HG03045 (cell line): ENCODE data around the gene GPHN.

ENCODE experiments used
- ATAC-seq: cut with Tn5 transposase; IDR thresholded peaks from one replicate; pipeline ENCODE4 v1.9.1; 2021; ENCODE audit warnings: mild to moderate bottlenecking, moderate library complexity; ENCODE audit not compliant: unreplicated experiment

Gene GPHN

GRCh38 chr14:66507722-66508546, at the start of gene GPHN:
Gene GPHN (plus strand): TSS chr14:66508147.
- peak; percentile 85 for ATAC-seq

GRCh38 chr14:66459603-66460002, 48.3 kb upstream of the GPHN start:
- ATAC-seq: no peak

DNA sequence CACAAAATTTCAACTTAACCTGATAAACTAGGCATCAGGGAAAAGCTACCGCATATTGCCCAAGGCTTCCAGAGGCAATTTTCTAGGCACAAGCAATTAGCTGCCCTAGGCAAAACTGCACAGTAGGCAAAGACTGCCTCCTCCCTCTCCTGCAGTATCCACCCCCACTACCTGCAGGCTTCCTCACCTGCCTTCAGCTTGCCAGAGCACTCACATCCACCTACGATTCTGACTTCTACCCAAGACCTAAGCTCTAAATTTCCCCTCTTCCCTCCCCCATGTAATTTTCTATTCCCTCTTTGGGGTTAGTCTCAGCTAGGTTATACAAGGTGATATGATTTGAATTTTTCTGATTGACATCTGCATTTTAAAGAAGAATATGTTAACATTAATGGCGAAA, 43.7 kb upstream of the GPHN start:
- ATAC-seq: no peak

DNA sequence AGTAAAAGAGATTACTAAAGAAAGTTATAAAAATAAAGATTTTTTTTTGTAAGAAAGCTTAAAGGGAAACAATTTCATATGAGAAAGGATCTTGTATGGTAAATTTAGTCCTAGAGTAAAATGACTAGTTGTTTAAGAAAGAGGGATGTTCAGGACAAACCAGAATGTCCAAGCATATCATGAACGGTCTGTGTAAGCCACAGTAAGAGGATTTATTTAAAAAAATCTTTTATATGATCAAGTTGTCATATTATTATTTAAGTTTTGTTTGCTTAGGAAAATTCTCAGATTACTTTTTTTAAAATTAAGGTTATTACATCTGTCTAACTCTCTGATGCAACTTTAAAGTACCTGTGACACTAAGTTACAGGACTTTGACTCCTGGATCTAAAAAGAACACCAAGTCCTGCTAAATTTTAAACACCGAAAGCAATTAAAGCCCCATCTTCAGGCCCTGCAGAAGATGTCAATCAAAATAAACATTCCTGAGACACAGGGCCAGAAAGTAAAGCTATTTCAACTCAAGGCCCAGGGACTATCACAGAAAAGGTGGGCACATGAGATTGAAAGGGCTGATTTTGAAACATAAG, 39.1 kb upstream of the GPHN start:
- no peak for ATAC-seq

DNA sequence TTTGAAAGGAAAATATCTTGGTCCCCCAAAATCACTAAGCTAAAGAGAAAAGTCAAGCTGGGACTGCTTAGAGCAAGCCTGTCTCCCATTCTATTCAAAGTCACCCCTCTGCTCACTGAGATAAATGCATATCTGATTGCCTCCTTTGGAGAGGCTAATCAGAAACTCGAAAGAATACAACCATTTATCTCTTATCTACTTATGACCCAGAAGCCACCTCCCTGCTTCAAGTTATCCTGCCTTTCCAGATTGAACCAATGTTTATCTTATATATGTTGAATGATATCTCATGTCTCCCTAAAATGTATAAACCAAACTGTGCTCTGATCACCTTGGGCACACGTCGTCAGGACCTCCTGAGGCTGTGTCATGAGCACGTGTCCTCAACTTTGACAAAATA, 36.4 kb upstream of the GPHN start:
- ATAC-seq: no peak

DNA sequence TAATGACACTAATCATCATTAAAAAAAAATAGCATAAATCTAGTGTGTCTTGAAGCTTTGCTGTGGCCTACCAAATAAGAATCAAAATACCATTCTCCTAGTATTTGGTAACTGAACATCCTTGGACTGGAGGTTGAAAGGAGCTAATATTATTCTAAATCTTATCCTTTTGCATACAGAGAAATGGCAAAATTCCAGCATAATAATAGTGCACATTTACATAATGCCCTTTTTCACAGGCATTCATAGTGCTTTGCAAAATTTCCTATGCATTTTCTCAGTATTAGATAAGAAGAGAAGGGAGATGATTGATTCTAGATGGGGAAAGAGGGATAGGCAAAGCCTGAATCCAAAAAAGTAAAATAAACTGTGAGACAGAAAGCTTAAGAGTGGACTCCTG, 35.7 kb upstream of the GPHN start:
- no peak for ATAC-seq

DNA sequence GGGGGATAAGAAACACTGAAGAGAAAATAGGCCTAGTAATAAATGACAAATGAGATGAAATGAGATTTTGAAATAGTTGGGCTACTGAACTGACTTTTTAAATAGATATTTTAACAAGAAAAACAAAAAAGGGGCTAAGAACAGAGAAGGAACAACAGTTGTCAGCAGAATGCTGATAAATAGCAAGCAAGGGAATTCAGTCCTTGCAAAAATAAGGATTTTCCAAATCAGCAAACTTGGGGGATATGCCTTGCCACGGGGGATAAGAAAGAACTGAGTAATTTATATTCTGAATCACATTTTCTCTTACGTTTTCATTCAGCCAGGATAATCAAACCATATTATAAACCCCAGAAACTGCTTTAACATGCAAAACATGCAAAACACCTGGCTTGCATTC, 34.7 kb upstream of the GPHN start:
- no peak for ATAC-seq

- ATAC-seq: no peak
Observed at GRCh38 chr14:66476964-66477363, 31.0 kb upstream of the GPHN start.

GRCh38 chr14:66477567-66477966, 30.4 kb upstream of the GPHN start:
- ATAC-seq: no peak

- no peak for ATAC-seq
Observed at GRCh38 chr14:66482873-66483272, 25.1 kb upstream of the GPHN start.

DNA sequence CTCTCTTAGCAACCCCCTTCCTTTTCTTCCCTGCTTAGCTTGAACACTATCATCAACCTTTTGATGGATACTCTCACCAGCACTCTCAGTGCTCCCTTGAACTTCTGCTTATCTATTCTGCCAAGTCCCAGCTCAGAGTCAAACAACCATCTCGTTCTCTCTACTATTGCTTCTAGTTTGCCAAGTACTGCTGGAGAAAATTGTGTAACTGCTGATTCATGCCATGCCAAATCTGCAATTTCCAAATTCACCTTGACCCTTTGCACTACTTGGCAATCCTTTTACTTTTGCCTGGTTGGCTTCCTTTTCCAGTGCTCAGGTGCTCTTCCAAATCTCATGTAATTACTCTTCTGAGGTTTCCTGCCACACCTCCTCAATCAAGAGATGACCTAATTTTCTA, 24.6 kb upstream of the GPHN start:
- ATAC-seq: no peak

GRCh38 chr14:66485029-66485428, 22.9 kb upstream of the GPHN start:
- ATAC-seq: no peak

DNA sequence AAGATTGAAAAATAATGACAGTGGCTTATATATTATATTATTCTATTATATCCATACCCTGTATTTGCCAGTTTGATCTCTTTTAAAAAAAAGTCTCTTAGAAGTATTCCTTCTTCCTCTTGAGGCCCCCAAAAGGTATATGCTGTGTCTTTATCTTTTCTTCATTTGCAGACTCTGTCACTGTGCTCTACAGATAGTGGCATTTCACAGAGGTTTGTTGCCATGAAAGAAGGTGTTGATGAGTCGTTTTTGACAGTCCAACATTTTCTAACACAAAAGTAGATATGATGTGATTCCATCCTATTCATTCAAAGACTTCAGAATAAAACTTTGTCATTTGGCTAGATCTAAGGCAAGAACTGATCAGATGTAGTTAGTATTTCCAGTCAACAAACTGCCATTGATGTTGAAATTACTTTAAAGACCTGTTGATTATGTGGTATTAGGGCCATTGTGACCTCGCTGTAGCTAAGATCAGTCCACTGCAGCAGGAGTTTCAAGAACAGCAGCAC, 22.0 kb upstream of the GPHN start, which contains the start of gene CCDC196:
Gene CCDC196 (plus strand): TSS at position 462 of the 512 bp plus-strand sequence. CDS start 132 bp downstream, outside the sequence.
- ATAC-seq: no peak

DNA sequence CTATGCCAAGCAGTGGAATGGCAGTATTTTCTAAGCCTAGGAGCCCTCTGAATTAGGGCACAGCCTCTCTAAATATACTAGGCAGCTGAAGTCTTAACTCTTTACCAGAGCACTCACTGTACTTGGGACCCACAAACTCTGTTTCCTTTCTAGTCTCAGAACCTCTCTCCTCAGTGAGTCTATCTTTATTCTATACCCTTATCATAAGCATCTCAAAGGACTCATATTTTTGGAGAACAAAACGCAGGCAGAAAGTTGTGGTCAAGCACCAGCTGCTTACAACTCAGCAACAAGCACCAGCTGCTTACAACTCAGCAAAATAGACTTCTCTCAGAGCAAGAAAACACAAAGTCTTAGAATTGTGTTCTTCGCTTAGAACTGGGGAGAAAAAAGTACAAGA, 20.8 kb upstream of the GPHN start:
- no peak for ATAC-seq

DNA sequence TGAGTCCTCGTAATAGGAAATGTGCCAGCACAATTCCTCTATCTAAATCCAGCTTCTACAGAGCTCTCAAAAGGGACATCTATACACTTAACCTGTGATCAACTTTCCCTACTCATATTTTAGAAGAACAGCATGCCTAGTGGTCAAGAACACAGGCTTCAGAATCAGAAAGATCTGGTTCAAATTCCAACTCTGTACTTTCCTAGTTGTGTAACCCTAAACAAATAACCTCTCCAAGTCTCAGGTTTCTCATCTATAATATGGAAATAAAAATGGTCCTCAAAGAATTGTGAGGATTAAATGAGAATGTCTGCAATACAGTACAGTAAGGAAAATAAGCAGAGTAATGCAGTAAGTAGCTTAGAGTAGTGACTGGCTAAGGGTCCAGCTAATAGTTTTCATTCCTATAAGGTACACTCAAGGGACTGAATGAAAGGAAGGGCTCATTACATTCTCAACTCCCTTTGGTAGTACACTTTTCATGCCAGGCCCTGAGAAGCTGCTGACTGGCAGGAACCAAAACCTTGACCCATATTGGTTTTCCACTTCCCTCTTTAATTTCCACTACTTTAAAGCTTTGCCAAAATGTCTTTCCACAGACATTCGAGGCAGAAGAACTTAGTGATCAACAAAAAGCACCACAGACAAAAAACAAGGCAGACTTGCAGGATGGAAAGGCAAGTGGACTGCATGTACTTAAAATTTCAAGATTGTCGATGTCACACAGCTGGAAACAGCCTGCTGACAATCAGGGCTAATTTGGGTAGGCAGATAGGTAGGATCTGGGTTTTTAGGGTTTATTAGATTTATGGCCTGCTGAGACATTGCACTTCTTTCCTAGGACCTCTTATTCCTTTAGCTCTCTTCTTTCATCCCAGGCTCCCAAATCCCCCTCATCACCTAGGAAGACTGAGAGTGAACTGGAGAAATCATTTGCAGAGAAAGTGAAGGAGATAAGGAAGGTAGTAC, 17.5 kb upstream of the GPHN start:
- ATAC-seq: no peak

- ATAC-seq: no peak
Observed at GRCh38 chr14:66493750-66494149, 14.2 kb upstream of the GPHN start.

GRCh38 chr14:66495218-66496098, 12.5 kb upstream of the GPHN start:
- no peak for ATAC-seq

- ATAC-seq: no peak
Observed at GRCh38 chr14:66496188-66496807, 11.6 kb upstream of the GPHN start.

GRCh38 chr14:66496911-66497310, 11.0 kb upstream of the GPHN start:
- no peak for ATAC-seq

DNA sequence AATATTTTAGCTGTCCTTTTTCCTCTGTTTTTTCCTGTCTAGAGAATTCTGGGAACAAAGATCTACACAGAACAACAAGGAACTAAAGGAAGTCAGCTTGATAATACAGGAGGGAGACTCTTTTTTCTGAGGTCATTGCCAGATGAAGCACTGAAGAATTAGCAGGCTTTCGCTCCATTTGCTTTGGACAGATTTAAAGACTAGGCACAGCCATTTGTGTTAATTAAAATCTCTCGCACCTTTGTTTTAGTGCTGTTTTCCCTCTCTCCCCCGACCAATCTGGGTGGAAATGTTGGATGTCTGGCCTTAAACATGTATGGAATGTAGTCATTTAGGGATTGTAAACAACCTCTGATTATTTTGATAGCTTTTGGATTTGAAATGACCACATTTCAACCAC, 9.6 kb upstream of the GPHN start:
- ATAC-seq: no peak
